NCI-H2196 (cell line): ENCODE data around the gene TMEM98.
"Not testable (repeated sequence)": the region's sequence is repeated elsewhere in the genome, so short reads cannot be mapped to it uniquely, and the experiment has no call there.

Experiments used
- DNase-seq: peaks from one replicate; lab custom pipeline; 2025; ENCODE audit not compliant: unreplicated experiment; lab: John Stamatoyannopoulos, UW

TMEM98 gene

GRCh38 chr17:32927724-32928585 is at the start of gene TMEM98:
Gene TMEM98, plus strand, starts transcription at chr17:32928153. Its CDS starts 3,376 bp downstream, at chr17:32931529.
- DNase-seq = peak; percentile 4

GRCh38 chr17:32878211-32878610 is 49.7 kb upstream of the TMEM98 start:
- no peak for DNase-seq

- DNase-seq = no peak
Measured at GRCh38 chr17:32879134-32879533, 48.8 kb upstream of the TMEM98 start.

- DNase-seq = no peak
Measured at GRCh38 chr17:32880671-32881453, 47.1 kb upstream of the TMEM98 start.

- no peak for DNase-seq
Measured at GRCh38 chr17:32882029-32882428, 45.9 kb upstream of the TMEM98 start.

- DNase-seq = no peak
Measured at GRCh38 chr17:32882734-32883133, 45.2 kb upstream of the TMEM98 start.

GRCh38 chr17:32886951-32887350 is 41.0 kb upstream of the TMEM98 start:
- not testable (repeated sequence) for DNase-seq

GRCh38 chr17:32887410-32887809 is 40.5 kb upstream of the TMEM98 start:
- DNase-seq = not testable (repeated sequence)

GRCh38 chr17:32894245-32894644 is 33.7 kb upstream of the TMEM98 start:
- DNase-seq = no peak

GRCh38 chr17:32896647-32897258 is 31.2 kb upstream of the TMEM98 start:
- DNase-seq = no peak

GRCh38 chr17:32899236-32900013 is 28.5 kb upstream of the TMEM98 start:
- DNase-seq = no peak

- DNase-seq = no peak
Measured at GRCh38 chr17:32901743-32902142, 26.2 kb upstream of the TMEM98 start.

GRCh38 chr17:32903774-32904673 is 23.9 kb upstream of the TMEM98 start:
- no peak for DNase-seq

- DNase-seq = no peak
Measured at GRCh38 chr17:32904891-32905290, 23.1 kb upstream of the TMEM98 start.

- DNase-seq = no peak
Measured at GRCh38 chr17:32907583-32907982, 20.4 kb upstream of the TMEM98 start.

GRCh38 chr17:32909787-32910369 is 18.1 kb upstream of the TMEM98 start:
- DNase-seq = peak; percentile 46

- DNase-seq = no peak
Measured at GRCh38 chr17:32910769-32911168, 17.2 kb upstream of the TMEM98 start.

GRCh38 chr17:32912218-32912897 is 15.6 kb upstream of the TMEM98 start:
- DNase-seq = no peak

- no peak for DNase-seq
Measured at GRCh38 chr17:32913593-32913992, 14.4 kb upstream of the TMEM98 start.
